Fibroblast of lung (primary cell): ENCODE results near the gene KCTD20.

ENCODE experiments used
- EZH2 ChIP-seq: IDR thresholded peaks from 2 replicates; pipeline ENCODE4 v1.5.1; 2012; ENCODE audit warnings: low read length, control low read depth, mild to moderate bottlenecking; ENCODE audit errors: missing control alignments
- TF ChIP-seq, protein P1 (sequence below), 2 donors: IDR thresholded peaks in 1 of 2; conservative IDR thresholded peaks in 1 of 2; 1 replicate in 1 of 2; 2 replicates in 1 of 2; pipeline ENCODE4 v1.5.1; 2011 to 2012; ENCODE audit warnings: low read length in 2 of 2, control low read depth in 1 of 2, inconsistent platforms in 1 of 2, low read depth in 1 of 2, mild to moderate bottlenecking in 1 of 2

DNA sequence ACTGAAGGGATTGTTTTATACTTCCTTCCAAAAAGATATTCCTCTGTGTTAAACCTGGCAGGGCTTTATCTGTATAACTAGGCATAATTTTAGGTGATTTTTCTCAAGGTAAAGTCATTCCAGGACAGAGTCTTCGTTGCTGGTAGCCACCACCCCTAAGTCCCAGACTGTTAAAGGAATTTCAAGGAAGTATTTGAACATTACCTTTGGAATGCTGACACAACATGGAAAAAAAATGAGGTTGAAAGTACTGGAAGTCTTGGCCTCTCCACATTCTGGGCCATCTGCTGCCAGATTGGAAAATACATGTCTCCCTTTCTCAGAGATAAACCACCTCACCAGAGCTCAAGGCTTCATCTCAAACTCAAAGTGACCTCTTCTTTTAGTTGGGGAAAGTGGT is 28.3 kb upstream of the KCTD20 start:
- TF ChIP-seq, protein P1, sequence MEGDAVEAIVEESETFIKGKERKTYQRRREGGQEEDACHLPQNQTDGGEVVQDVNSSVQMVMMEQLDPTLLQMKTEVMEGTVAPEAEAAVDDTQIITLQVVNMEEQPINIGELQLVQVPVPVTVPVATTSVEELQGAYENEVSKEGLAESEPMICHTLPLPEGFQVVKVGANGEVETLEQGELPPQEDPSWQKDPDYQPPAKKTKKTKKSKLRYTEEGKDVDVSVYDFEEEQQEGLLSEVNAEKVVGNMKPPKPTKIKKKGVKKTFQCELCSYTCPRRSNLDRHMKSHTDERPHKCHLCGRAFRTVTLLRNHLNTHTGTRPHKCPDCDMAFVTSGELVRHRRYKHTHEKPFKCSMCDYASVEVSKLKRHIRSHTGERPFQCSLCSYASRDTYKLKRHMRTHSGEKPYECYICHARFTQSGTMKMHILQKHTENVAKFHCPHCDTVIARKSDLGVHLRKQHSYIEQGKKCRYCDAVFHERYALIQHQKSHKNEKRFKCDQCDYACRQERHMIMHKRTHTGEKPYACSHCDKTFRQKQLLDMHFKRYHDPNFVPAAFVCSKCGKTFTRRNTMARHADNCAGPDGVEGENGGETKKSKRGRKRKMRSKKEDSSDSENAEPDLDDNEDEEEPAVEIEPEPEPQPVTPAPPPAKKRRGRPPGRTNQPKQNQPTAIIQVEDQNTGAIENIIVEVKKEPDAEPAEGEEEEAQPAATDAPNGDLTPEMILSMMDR (conservative IDR thresholded peaks at IDR 0.05 in 1 of 2, IDR thresholded peaks at IDR 0.05 in 1 of 2; ENCODE audit: low read depth in 1 of 2, low read length in 2 of 2), result no peak
- no peak for TF ChIP-seq EZH2
